NT2/D1 (cell line): ENCODE results near the gene SGSM2.

Experiments used
- SUZ12 ChIP-seq: IDR thresholded peaks from 2 replicates; pipeline ENCODE4 v1.6.1; 2011; ENCODE audit not compliant: insufficient read length, insufficient read depth; ENCODE audit errors: extremely low read depth
- YY1 ChIP-seq: IDR thresholded peaks from 2 replicates; pipeline ENCODE4 v1.6.1; 2011; ENCODE audit not compliant: insufficient read length, insufficient read depth
- ZNF274 ChIP-seq: IDR thresholded peaks from 2 replicates; pipeline ENCODE4 v1.6.1; 2011; ENCODE audit warnings: mild to moderate bottlenecking, low read depth, low read length

DNA sequence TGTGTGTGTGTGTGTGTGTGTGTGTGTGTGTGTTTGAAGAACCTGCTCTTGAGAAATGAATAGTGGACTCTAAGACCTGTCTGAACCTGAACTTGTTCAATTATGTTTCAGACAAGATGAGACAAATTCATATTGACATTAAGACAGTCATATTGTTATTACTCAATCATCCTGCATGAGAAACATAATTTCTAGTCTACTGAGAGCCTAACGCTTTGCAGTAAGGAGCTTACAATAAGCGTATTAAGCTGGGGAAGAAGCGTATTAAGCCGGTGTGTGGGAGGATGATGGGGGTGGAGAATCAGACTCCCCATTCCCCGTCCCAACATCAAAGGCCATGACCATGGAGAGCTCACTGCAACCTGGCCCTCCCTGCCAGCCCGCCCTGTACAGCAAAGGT lies 86.0 kb downstream of the SGSM2 start:
- no peak for TF ChIP-seq SUZ12
- TF ChIP-seq ZNF274 = no peak
- no peak for TF ChIP-seq YY1
